HG02943 (cell line): ENCODE measurements around the gene ATXN1.

Source experiments
- ATAC-seq: cut with Tn5 transposase; IDR thresholded peaks from one replicate; pipeline ENCODE4 v1.9.1; 2021; ENCODE audit warnings: mild to moderate bottlenecking, low read depth, moderate library complexity; ENCODE audit not compliant: unreplicated experiment

ATXN1 gene

DNA sequence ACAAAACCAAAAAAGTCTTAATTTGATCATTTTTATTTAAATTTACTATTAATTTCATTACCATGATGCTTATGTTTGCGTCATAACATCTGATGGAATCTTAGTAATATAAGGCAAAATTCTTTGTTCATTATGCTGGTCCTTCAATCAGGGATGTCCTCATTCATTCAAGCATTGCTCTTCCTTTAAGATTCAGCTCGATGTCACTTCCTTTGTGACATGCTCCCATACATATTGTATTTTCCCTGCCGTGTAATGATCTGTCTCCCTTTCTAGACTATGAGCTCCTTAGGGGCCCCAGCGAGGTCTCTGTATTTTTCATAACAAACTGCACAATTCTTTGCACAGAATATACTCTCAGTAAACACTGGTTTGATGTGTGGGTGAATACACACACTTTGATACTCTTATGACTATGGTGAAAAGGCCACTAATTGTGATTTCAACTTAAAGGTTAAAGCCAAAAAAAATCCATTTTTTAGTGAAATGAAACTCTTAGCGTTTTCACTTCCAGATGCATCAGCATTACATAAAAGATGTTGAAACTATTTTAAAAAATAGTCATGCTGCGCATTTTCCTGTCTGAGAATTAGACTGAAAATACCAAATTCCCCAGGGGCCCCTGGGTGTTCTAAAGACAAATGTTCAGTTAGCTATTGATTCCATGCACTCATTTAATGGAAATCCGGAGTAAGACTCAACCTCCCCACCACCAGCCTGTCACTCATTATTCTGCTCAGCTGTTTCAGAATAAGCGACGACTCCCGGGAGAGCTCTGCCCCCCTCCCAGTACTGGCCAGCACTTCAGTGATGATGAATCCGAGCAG lies 169.7 kb downstream of the ATXN1 start:
- ATAC-seq, result peak; percentile 80

DNA sequence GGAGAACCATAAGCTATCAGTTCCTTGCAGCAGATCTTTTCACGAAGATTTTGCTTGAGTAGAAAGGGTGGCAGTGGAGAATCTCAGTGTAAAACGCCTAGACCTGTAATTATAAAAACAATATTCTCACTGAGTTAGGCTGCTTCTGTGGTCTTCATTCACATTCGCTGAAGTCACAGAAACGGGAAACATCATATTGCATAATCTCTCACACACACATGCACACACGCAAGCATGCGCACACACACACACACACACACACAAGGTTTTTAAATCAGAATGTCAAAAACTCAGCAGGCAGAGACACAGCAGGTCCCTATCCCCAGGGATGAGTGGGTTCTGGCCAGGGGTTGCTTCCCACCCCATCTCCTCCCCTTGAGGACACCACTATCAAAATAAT lies 175.5 kb downstream of the ATXN1 start:
- no peak for ATAC-seq

GRCh38 chr6:16583144-16583762 lies 178.0 kb downstream of the ATXN1 start:
- ATAC-seq, result no peak

DNA sequence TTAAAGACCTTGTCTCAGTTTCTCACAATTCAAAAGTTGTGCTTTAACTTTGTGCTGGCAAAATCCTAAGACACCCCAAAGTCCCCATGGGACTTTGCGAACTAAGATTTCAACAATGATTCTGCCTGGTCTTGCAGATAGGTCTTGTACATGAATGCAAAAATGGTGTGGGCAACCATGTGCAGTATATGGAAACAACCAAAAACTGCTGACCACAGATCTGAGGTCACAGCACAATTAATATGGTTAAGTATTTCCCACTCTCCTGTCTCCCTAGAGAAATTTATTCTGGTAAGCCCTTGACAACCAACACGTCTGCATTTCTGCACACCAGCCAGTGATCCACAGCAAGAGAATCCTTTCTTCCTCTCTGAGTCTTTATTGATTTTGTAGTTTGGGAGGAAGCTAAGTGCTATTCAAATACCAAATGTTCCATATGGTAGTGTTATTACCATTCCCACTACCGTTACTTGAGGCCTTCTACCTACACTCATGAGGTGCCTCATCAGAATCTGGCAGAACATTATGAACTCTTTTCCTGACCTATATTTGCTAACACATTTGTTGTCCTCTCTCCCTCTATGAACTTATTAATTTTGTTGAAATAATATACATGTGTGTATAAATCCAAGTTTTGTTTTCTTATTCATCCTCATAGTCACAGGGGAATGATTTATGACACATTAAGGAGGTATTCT lies 178.7 kb downstream of the ATXN1 start:
- ATAC-seq, result no peak

DNA sequence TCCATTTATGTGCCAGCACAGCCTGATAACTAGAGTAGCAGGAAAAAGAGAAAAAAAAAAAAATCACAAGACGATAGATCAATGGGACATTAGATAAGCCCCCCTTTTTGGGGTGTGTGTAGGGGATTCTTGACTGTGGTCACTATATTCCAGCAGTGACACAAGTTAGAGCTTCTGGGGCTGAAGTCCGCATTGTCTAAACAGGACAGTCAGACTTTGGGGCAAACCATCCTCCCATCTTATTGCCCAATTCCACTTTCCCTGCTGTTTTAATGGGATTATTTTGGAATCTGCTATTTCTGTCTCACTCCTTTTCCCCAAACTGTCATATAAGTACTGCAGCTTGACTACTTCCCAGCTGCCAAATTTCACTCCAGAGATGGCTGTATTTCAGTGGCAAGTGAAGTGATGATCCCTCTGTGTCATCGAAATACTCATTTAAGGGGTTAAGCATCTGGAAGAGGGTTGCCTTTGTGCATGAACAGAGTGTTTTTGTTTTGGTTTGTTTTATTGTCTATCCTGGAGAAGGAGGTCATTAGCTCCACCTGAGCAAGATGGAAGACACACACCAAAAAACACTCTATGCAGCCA lies 182.5 kb downstream of the ATXN1 start:
- no peak for ATAC-seq

DNA sequence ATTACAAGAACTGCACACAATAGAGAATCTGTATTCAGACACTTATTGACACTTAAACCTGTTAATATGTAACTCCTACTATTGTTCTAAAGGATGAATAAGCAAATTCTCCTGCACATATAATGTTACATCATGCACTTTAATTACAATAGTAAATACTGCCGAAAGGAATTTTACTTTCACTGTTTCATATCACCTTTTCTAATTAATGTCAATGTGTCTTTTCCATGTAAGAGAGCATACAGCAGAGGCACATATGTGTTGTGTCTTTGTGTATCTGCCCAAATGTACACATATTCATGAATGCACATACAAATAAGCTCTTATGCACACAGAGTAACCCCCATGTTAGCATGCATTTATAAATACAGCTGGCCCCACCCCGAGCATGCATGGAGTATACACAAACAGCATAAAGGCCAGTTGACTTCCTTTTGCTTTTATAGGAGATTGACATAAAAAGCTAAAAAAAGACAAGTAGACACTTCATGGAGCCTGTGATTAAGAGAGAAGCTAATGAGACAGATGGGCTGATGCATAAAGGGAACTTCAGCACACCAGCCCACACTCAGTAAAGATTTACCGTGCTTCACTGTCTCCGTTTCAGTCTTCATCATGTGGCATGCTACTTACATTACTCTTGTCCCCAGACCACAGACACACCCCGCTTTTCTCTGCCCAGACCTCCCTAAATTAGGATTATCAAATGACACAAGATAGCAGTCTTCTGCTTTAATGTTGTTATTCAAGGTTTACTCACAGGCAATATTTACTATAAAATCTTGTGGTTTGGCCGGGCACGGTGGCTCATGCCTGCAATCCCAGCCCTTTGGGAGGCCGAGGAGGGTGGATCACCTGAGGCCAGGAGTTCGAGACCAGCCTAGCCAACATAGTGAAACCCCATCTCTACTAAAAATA lies 184.6 kb downstream of the ATXN1 start:
- ATAC-seq, result peak; percentile 73

GRCh38 chr6:16575655-16576054 lies 185.6 kb downstream of the ATXN1 start:
- ATAC-seq, result no peak

DNA sequence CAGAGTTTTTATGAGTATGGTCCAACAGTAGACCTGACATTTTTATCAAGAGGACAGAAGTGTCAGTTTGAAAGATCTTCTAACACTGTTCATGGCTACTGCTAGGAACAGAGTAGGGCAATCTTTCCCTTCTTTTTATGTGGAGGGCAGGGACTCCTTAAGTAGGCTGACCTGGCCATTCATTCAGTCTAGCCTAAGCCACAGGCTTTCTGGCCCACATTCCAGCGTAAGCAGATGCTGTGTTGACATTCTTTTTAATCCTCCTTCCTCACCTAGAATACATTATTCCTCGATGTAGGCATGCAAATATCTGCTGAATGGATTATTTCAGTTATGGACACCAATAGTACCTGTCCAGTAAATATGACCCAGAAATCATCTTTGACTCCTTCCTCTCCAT lies 188.3 kb downstream of the ATXN1 start:
- ATAC-seq, result no peak

- ATAC-seq, result no peak
Observed at GRCh38 chr6:16572317-16572716, 188.9 kb downstream of the ATXN1 start.

DNA sequence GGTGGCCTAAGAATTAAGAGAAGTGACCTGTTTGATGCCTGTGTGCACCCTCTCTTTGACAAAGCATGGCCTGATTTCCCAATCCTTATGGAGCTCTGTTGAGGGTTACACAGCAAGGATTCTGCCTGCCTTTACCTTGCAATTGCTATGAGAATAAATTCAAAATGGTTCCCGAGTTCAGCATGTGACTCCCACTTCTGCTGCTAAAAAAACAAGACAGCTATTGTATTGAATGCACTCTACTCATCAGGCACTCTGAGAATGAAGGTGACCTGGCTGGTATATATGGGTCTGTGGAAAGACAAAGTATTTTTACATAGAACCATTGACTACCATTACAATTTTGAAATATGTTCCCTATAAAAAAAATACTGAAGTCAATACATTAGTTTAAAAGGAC lies 190.3 kb downstream of the ATXN1 start:
- ATAC-seq, result no peak

DNA sequence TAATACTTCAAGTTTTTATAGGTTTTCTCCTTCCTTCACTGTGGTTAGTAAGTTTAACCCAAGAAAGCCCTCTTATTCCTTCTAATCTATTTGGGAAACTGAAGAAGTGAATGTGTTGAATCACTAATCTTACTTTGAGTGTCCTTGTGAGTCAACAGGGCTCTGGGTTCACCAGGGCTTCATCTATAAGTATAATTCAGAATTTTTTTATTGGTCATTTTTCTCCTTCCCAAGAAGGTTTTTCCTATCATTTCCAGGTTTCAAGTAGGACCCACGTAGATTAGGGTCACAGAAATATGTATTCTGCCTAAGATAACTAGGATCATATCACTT lies 191.1 kb downstream of the ATXN1 start:
- no peak for ATAC-seq

GRCh38 chr6:16568128-16568527 lies 193.1 kb downstream of the ATXN1 start:
- no peak for ATAC-seq

DNA sequence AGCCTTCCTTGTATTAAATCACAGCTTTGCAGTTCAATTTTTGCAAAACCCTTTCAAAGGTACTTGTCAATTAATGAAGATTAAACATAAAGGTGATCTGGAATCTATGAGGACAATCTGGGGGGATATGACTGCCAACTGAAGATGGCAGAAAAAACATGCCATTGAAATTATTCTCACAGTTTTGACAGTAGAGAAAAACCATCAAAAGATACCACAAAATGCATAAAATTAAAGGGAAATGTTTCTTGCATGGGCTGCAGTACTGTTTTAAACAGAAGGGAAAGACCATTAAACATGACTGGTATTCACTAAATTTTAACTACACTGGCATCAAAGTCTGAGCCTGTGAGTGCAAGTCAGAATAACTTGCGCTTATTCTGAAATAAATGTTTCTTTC lies 194.2 kb downstream of the ATXN1 start:
- no peak for ATAC-seq

GRCh38 chr6:16564436-16564835 lies 196.8 kb downstream of the ATXN1 start:
- ATAC-seq, result no peak

GRCh38 chr6:16563628-16564240 lies 197.5 kb downstream of the ATXN1 start:
- ATAC-seq, result no peak

DNA sequence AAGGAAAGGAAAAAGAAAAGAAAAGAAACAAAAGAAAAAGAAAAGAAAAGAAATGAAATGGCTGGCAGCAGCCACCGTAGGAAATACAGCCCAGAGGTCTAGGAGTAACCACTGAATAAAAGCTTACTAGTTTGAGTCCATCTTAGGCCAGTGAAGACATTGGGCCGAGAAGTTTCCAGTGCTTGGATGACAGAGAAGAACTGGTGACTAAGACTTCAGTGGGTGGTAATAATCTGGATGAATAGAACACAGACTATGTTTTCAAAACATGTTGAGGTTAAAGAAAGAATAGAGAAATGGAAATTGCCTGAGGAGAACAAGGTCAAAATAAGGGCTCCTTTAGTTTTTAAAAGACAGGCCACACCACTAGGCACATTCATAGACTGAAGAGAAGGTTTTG lies 198.8 kb downstream of the ATXN1 start:
- ATAC-seq, result no peak

GRCh38 chr6:16559071-16559470 lies 202.2 kb downstream of the ATXN1 start:
- no peak for ATAC-seq

DNA sequence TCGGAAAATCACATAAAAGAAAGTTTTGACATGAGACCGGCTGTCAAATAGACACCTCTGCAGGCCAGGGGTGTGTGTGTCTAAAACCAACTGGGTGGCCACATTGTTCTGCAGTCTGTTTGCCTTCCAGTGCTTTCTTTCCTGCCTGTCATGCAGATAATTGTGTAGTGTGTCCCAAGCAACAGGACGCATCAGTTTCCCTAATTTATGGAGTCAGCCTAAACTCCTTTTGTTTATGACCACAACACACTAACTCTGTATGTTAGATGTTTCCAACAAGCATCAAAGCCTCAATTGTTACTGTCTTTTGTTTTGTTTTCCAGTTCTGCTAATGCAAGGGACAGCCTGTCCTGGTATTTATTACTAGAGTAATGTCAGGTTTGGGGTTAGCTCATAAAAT lies 205.7 kb downstream of the ATXN1 start:
- no peak for ATAC-seq

DNA sequence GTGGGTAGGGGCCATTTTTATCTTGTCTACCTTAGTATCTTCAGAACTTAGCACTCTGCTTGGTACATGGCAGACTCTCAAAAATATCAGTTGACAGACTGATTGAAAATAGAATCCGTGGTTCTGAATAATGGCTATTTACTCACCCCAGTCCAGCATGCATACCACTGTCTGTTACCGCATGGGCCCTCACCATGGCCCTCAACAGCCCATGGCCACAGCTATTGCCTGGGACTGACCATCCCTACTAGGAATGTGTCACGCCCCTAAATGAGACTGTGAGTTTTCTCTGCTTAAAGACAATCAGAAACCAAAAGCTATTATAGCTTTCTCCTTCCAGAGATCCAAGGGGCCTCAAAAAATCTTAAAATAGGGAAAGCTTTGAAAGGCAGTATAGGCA lies 207.7 kb downstream of the ATXN1 start:
- no peak for ATAC-seq

DNA sequence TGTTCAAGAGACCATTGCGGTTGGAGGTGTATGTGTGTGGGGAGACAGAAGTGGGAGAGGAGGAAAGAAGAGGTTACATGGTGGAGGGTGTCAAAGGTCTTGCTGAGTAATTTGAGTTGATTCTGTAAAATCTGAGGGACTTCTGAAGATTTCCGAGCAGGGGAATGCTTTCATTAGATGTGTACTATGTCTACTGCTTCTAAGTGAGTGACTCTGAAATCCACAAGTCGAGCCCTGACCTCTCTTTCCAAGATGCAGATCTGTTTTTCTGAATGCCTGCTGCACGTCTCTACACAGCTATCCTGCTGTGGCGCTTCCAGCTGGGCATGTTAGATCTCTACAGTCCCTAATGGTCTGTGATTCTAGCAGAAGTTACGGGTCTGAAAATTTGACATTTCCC lies 209.8 kb downstream of the ATXN1 start:
- no peak for ATAC-seq
